HUES64 (cell line): ENCODE results near the gene RYR2.

Experiments used
- H3K27ac ChIP-seq: 2 replicates; pipeline ENCODE4 v1.7.0; 2013; ENCODE audit warnings: low read depth, low read length, inconsistent platforms
- H3K27me3 ChIP-seq: 2 replicates; pipeline ENCODE4 v1.6.1; 2013; ENCODE audit warnings: mild to moderate bottlenecking, low read length; ENCODE audit not compliant: insufficient read depth
- H3K36me3 ChIP-seq: 2 replicates; pipeline ENCODE4 v1.6.1; 2013; ENCODE audit warnings: mild to moderate bottlenecking, low read length; ENCODE audit not compliant: insufficient read depth
- H3K4me1 ChIP-seq: 2 replicates; pipeline ENCODE4 v1.6.1; 2013; ENCODE audit warnings: mild to moderate bottlenecking, low read length, moderate library complexity; ENCODE audit not compliant: insufficient read depth
- H3K4me3 ChIP-seq: 2 replicates; pipeline ENCODE4 v1.5.1; 2013; ENCODE audit warnings: mild to moderate bottlenecking, low read length, moderate library complexity
- H3K9ac ChIP-seq: 2 replicates; pipeline ENCODE4 v1.6.1; 2013; ENCODE audit warnings: mild to moderate bottlenecking, low read depth, low read length
- H3K9me3 ChIP-seq: 2 replicates; pipeline ENCODE4 v1.6.1; 2013; ENCODE audit warnings: low read depth, low read length; ENCODE audit not compliant: insufficient read depth
- WGBS: fragments of 150-250, 120-280 bp; methylation state at CpG from one replicate; pipeline ENCODE4 v1.1.7; 2013; ENCODE audit warnings: missing lambda C conversion rate; 5-methylcytosine and 5-hydroxymethylcytosine counted together

The RYR2 gene

DNA sequence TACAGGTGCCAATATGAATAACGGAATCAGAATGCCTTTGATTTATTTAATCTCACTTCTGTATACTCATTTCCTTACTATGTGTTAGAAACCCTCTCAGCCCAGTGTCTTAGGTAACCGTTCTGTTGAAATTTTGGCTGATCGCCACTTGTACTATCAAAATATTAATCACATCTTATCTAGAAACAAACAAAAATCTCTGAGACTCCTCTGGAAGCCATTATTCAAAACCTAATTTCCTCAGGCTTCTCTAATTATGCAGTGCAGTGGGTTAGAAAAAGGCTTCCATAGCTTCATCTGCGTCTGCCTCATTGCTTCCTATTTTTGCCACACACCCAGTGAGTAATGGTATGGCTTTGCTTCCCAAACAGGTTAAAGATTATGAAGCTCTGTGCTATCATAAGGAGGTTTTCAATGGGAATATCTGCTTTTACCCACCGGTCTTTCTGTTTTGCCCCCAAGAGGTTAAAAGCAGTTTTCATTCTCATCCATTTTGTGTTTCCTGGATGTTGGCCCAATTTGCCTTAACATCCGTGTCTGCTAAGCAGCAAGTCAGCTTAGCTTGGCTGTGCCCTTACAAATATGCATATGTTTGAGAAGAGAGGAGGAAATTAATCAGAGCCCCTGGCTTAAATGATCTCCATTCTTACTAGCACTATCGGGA, 129.6 kb downstream of the RYR2 start:
- no peaks in the 10 kb centered on the region for H3K36me3 ChIP-seq
- H3K9ac ChIP-seq = no peak overlapping the region
- H3K4me3 ChIP-seq = no peak overlapping the region
- H3K9me3 ChIP-seq = no peaks in the 10 kb centered on the region
- no peak overlapping the region for H3K27ac ChIP-seq
- peaks cover 11% of the 10 kb centered on the region for H3K4me1 ChIP-seq
- whole genome bisulfite sequencing = 93% methylated on average over 6 of the region's 7 CpGs
- no peaks in the 10 kb centered on the region for H3K27me3 ChIP-seq

DNA sequence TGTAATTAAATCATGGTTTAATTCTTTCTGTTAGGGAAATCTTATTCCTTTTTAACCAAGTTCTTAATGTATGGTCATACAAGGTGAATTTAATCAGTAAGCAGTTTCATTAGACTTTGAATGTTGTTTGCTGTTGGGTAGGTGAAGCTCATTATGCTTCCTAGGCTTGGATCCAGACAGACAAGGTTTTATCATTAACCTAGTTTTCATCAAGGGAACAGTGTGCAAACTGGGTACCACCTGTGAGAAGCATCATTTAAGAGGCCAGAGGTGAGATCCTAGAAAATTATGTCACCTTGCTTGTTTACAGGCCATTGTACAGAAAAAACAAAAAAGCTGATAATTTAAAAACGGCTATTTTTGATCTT, 130.1 kb downstream of the RYR2 start:
- no peaks in the 10 kb centered on the region for H3K36me3 ChIP-seq
- H3K4me3 ChIP-seq = no peak overlapping the region
- 100% methylated on average over 1 of the region's 1 CpG for WGBS
- H3K9me3 ChIP-seq = no peaks in the 10 kb centered on the region
- no peaks in the 10 kb centered on the region for H3K27me3 ChIP-seq
- peaks cover 8% of the 10 kb centered on the region; the same call in 1 of the 2 replicates for H3K4me1 ChIP-seq
- H3K9ac ChIP-seq = no peak overlapping the region
- no peak overlapping the region for H3K27ac ChIP-seq

DNA sequence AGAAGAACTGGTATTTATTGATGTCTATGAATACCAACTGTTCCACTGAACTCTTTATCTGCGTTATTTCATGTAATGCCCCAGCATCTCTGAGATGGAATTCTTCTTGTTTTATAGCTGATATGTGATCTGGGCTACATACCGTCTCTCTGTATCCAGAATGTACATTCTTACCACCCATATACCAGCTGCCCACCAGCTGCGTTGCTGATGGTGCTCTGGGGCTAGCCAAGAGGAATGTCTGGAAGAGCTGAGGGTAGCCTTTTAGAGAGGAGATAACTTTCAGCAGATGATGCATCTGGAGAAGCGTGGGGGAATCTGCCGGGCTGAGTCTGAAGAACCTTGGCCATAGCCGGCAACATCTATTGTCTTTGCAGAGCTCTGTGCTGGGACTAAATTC, 137.5 kb downstream of the RYR2 start:
- H3K4me3 ChIP-seq = no peak overlapping the region
- 92% methylated on average over 5 of the region's 6 CpGs for WGBS
- H3K9me3 ChIP-seq = no peaks in the 10 kb centered on the region
- no peaks in the 10 kb centered on the region for H3K36me3 ChIP-seq
- H3K4me1 ChIP-seq = peaks cover 15% of the 10 kb centered on the region; the same call in 1 of the 2 replicates
- no peak overlapping the region for H3K27ac ChIP-seq
- H3K9ac ChIP-seq = no peak overlapping the region
- H3K27me3 ChIP-seq = no peaks in the 10 kb centered on the region

DNA sequence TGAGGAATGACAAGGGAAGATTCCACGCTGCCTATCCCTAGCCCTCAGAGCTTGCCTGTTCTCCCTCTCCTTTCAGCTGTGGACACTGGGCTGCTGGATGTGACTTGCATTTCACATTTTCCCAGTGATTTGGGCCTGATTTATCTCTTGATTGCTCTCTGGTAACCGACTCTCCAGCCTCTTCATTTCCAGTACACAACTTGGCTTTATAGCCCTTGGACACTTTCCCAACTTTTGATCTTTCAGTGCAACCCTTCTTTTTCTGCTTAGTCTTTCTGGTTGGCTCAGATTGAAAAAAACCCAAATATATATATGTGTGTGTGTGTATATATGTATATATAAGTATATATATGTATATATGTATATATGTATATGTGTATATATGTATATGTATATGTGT, 138.3 kb downstream of the RYR2 start:
- Histone ChIP-seq H3K36me3 (no peaks in the 10 kb centered on the region), H3K9ac (no peak overlapping the region), H3K4me3 (no peak overlapping the region), H3K27me3 (no peaks in the 10 kb centered on the region), H3K4me1 (peaks cover 15% of the 10 kb centered on the region; the same call in 1 of the 2 replicates), H3K9me3 (no peaks in the 10 kb centered on the region), H3K27ac (no peak overlapping the region)
- WGBS = 94% methylated on average over 2 of the region's 2 CpGs

DNA sequence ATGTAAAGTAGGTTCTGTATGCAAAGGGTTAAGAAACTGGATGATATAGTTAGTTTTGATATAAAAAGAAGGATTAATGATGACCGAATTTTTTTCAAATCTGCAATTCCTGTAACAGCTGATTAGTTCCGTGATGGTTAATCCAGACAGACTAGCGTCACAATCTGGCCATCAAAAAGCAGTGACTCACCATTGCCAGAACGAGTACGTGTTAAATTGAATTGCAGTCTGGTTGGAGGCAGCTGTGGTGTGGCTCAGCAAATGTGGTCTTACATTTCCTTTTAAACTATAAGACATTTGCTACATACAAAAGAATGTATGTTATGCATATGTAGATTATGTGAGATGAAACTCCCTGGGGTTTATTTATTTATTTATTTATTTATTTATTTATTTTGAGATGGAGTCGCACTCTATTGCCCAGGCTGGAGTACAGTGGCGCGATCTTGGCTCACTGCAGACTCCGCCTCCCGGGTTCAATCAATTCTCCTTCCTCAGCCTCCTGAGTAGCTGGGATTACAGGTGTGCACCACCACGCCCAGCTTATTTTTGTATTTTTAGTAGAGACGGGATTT, 139.8 kb downstream of the RYR2 start:
- peaks cover 15% of the 10 kb centered on the region; the same call in 1 of the 2 replicates for H3K4me1 ChIP-seq
- H3K9ac ChIP-seq = no peak overlapping the region
- 94% methylated on average over 12 of the region's 12 CpGs for WGBS
- H3K9me3 ChIP-seq = no peaks in the 10 kb centered on the region
- H3K27me3 ChIP-seq = no peaks in the 10 kb centered on the region
- no peaks in the 10 kb centered on the region for H3K36me3 ChIP-seq
- no peak overlapping the region for H3K27ac ChIP-seq
- no peak overlapping the region for H3K4me3 ChIP-seq

DNA sequence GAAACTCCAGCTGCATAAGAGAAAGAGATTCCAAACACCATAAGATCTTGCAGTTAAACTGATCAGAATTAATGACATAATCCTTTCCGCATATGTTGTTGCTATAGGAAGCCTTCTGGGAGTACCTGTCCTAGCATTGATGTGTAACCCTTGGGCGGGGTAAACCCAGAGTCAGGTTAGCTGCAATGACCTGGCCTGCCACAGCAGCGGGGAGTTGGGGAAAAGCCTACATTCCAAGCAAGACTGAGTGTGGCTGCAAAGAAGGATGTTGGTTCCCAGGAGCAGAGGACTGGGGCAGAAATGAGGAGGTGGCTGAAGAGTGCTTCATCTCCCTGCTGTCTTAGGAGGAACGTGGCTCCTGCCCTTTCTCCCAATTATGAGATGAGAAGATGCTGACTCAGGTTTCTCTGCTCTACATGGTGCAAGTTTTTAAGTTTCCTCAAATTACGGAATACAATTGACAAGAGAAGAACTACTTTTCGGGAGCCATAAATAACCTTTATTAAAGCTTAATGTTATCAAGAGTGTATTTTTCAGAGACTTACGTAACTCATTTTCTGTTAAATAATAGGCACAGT, 142.1 kb downstream of the RYR2 start:
- no peak overlapping the region for H3K4me3 ChIP-seq
- WGBS = 86% methylated on average over 6 of the region's 7 CpGs

DNA sequence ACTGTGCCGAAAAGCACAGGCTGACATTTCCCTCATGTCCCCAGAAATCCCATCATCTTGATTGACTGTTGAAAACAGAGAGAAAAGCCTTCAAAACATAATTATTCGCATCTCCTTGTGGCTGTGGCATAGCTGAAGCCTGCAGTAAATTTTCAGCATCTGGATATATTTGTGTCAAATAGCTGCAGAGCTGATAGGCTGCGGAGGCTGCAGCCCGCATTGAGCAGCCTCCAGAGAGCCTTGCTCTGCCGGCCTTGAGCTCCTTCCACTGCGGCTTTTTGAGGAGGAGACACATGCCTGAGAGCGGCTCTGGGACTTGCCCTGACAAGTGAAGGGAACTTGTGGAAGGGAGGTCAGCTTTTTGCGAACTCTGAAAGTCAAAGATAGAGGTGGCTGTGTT, 144.7 kb downstream of the RYR2 start:
- WGBS = 67% methylated on average over 8 of the region's 8 CpGs
- Histone ChIP-seq H3K4me3 (no peak overlapping the region), H3K27me3 (no peaks in the 10 kb centered on the region), H3K4me1 (peaks cover 20% of the 10 kb centered on the region), H3K9ac (no peak overlapping the region), H3K9me3 (no peaks in the 10 kb centered on the region), H3K36me3 (no peaks in the 10 kb centered on the region), H3K27ac (peak overlapping the region; percentile 21; the same call in 1 of the 2 replicates)

More for the DNA sequence above, 142.1 kb downstream of the RYR2 start:
- no peak overlapping the region for H3K27ac ChIP-seq
- H3K4me1 ChIP-seq = peaks cover 19% of the 10 kb centered on the region; the same call in 1 of the 2 replicates
- H3K36me3 ChIP-seq = no peaks in the 10 kb centered on the region
- no peak overlapping the region for H3K9ac ChIP-seq
- H3K27me3 ChIP-seq = no peaks in the 10 kb centered on the region
- no peaks in the 10 kb centered on the region for H3K9me3 ChIP-seq

DNA sequence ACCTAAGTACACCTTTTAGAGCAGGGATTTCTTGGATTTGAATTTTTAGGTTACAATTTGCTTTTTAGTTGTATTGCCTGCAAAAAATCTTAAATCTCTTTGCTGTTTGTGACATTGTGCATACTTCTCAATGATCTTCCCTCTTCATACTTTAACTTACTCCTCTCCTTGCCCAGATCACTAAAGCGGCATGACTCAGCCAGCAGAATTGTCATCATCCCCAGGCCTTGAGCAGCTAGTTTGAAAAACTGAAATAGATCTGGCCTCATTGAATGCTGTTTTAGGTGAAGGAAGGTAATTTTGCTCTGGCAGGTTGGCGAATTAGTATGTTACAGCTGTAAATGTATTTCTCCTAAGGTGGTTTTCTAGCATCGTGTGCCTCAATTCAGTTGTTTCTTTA, 145.9 kb downstream of the RYR2 start:
- peaks cover 22% of the 10 kb centered on the region for H3K4me1 ChIP-seq
- H3K9ac ChIP-seq = no peak overlapping the region
- no peak overlapping the region for H3K4me3 ChIP-seq
- no peaks in the 10 kb centered on the region for H3K36me3 ChIP-seq
- no peaks in the 10 kb centered on the region for H3K9me3 ChIP-seq
- no peaks in the 10 kb centered on the region for H3K27me3 ChIP-seq
- WGBS = 94% methylated on average over 2 of the region's 3 CpGs
- no peak overlapping the region for H3K27ac ChIP-seq

DNA sequence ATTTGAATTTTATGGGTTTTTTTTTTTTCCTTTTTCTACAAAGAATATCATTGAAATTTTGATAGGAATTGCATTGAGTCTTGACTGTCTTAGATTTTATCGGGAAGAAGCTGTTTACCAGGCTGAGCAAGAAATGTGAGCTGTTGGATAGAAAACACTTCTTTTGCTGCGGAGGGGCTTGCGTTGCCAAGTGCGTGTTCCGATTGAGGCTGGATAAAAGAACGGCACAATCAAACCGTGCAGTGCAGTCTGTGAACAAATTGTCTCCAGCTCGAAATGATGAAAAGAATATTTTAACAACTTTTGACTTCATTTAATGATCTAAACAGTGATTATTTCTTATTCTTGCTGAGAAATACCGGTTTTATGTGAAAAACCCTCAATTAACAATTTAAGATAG, 149.4 kb downstream of the RYR2 start:
- 93% methylated on average over 8 of the region's 9 CpGs for WGBS

DNA sequence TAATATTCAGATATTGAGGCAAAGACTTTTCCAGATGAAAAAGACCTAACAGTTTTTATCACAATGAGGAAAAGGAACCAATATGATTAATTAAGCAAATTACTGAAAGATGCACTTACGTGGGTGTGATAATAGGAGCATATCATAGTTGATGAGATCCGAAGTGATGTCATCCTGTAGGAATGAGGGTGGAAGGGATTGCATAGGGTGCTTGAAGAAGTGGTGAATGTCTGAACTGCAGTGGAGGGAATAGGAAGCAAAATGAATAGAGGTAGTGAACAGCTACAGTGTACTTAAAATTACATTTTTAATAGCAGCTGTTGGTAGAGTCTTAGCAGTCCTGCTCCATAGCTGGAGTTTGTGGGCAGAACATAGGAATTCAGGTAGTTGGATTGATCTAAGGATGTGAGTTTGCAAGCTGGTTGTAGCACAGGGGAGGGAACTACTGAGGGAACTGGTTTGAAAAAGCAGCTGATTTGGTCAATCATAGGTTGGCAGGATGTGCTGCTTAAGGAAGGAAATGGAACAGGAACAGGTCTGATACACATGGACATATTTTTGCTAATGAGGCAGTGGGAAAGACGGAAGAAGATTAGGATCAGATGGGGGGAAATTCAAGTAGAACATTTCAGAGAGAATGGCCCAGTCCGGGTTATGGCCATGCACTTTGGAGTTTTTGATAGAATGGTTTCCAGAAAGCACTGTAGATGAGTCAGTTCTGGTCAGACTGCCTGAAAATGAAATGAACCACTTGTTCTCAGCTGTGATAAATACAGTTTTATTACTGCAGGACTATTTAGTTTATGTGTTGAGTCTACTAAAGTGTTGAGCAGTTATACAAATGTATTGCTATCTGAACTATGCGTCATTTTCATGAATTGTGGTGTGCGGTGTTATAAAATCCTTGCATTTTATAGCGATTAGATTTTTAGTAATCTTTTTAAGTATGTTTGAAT, 155.8 kb downstream of the RYR2 start:
- H3K9me3 ChIP-seq = no peaks in the 10 kb centered on the region
- H3K27ac ChIP-seq = no peak overlapping the region
- 86% methylated on average over 7 of the region's 7 CpGs for WGBS

More for the DNA sequence above, 149.4 kb downstream of the RYR2 start:
- H3K27ac ChIP-seq = no peak overlapping the region
- H3K9me3 ChIP-seq = no peaks in the 10 kb centered on the region
- H3K4me1 ChIP-seq = peaks cover 9% of the 10 kb centered on the region
- no peaks in the 10 kb centered on the region for H3K27me3 ChIP-seq
- H3K36me3 ChIP-seq = no peaks in the 10 kb centered on the region
- H3K9ac ChIP-seq = no peak overlapping the region
- H3K4me3 ChIP-seq = no peak overlapping the region

DNA sequence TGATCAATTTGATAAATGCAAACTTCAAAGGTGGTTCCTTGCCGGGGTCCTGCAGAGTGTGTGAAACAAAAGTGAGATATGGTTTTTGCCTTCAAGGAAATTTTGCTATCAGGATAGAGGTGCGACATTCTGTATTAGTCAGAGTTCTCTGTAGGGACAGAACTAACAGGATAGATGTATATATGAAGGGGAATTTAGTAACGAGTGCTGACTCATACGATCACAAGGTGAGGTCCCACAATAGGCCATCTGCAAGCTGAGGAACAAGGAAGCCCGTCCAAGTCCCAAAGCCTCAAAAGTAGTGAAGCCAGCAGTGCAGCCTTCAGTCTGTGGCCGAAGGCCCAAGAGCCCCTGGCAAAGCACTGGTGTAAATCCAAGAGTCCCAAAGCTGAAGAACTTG, 157.0 kb downstream of the RYR2 start:
- Histone ChIP-seq H3K9ac (no peak overlapping the region), H3K27me3 (no peaks in the 10 kb centered on the region), H3K36me3 (no peaks in the 10 kb centered on the region), H3K4me3 (no peak overlapping the region), H3K9me3 (no peaks in the 10 kb centered on the region), H3K27ac (no peak overlapping the region), H3K4me1 (peaks cover 7% of the 10 kb centered on the region)
- WGBS = 89% methylated on average over 6 of the region's 6 CpGs

More for the DNA sequence above, 155.8 kb downstream of the RYR2 start:
- no peaks in the 10 kb centered on the region for H3K36me3 ChIP-seq
- peaks cover 7% of the 10 kb centered on the region for H3K4me1 ChIP-seq
- H3K27me3 ChIP-seq = no peaks in the 10 kb centered on the region
- no peak overlapping the region for H3K4me3 ChIP-seq
- H3K9ac ChIP-seq = no peak overlapping the region
